ENCODE data around the gene TSPAN15. TPM values are rescaled to one million over a fixed set of nuclear protein-coding genes. Genes with fewer than 3 reads are reported as not detected.
"Not testable (repeated sequence)": the region's sequence is repeated elsewhere in the genome, so short reads cannot be mapped to it uniquely, and the experiment has no call there.

Gene TSPAN15
- total and polyA plus RNA-seq, 9 donors = 52.1 to 103 (median 72.2) TPM

DNA sequence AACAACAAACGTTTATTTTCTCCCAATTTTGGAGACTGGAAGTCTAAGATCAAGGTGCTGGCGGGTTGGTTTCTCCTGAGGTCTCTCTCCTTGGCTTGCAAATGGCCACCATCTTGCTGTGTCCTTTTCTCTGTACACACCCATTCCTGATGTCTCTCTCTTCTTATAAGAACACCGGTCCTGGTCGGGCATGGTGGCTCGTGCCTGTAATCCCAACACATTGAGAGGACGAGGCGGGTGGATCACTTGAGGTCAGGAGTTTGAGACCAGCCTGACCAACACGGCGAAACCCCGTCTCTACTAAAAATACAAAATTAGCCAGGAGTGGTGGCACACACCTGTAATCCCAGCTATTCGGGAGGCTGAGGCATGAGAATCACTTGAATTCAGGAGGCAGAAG lies 85.3 kb downstream of the TSPAN15 start:
- not testable (repeated sequence) for H3K9me3 ChIP-seq (replicated peaks; ENCODE audit: control insufficient read depth, low read depth, low read length); H3K27ac ChIP-seq (ENCODE audit: low read length); H3K4me1 ChIP-seq (ENCODE audit: control insufficient read depth, insufficient read depth, low read length); H3K4me3 ChIP-seq (ENCODE audit: low read length); H3K27me3 ChIP-seq (ENCODE audit: control insufficient read depth, insufficient read depth, low read length); DNase-seq; H3K36me3 ChIP-seq (ENCODE audit: control insufficient read depth, insufficient read depth, low read length)
- 91% methylated on average over 11 of the region's 11 CpGs for WGBS (ENCODE audit: insufficient coverage)

- WGBS (ENCODE audit: insufficient coverage) = 91% methylated on average over 6 of the region's 6 CpGs
- peaks cover 4% of the 10 kb centered on the region for H3K9me3 ChIP-seq (replicated peaks; ENCODE audit: control insufficient read depth, low read depth, low read length)
- no peak for DNase-seq
Observed at GRCh38 chr10:69537449-69537848, 86.2 kb downstream of the TSPAN15 start.

DNA sequence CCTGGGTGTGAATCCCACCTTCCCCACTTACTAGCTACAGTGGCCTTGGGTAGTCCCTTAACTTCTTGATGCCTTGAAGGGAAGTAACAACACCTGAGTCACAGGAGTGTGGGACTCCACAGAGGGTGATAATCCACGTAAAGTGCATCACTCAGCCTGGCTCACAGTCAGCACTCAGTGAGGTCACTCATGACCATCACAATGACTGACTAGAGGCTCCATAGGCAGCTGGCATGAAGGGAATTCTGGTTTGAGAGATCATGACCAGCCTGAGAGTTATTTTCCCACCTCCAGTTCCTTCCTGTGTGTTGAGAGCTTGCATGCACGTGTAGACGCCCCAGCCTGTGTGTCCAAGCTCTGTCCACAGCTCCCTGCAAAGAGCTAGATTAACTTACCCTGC lies 87.2 kb downstream of the TSPAN15 start:
- no peak overlapping the region for H3K27ac ChIP-seq (ENCODE audit: low read length)
- H3K27me3 ChIP-seq (ENCODE audit: control insufficient read depth, insufficient read depth, low read length) = no peaks in the 10 kb centered on the region
- no peak overlapping the region for H3K4me3 ChIP-seq (ENCODE audit: low read length)
- H3K9me3 ChIP-seq (replicated peaks; ENCODE audit: control insufficient read depth, low read depth, low read length) = peaks cover 4% of the 10 kb centered on the region
- no peaks in the 10 kb centered on the region for H3K4me1 ChIP-seq (ENCODE audit: control insufficient read depth, insufficient read depth, low read length)
- WGBS (ENCODE audit: insufficient coverage) = no CpG with 5 or more reads among the region's 3 CpGs
- H3K36me3 ChIP-seq (ENCODE audit: control insufficient read depth, insufficient read depth, low read length) = no peaks in the 10 kb centered on the region
- DNase-seq = no peak

More at GRCh38 chr10:69537449-69537848, 86.2 kb downstream of the TSPAN15 start:
- H3K4me1 ChIP-seq (ENCODE audit: control insufficient read depth, insufficient read depth, low read length) = no peaks in the 10 kb centered on the region
- H3K27me3 ChIP-seq (ENCODE audit: control insufficient read depth, insufficient read depth, low read length) = no peaks in the 10 kb centered on the region
- no peak overlapping the region for H3K27ac ChIP-seq (ENCODE audit: low read length)
- no peak overlapping the region for H3K4me3 ChIP-seq (ENCODE audit: low read length)
- no peaks in the 10 kb centered on the region for H3K36me3 ChIP-seq (ENCODE audit: control insufficient read depth, insufficient read depth, low read length)

- no peak for DNase-seq
- WGBS (ENCODE audit: insufficient coverage) = 85% methylated on average over 2 of the region's 2 CpGs
- Histone ChIP-seq H3K27ac (ENCODE audit: low read length) (no peak overlapping the region), H3K27me3 (ENCODE audit: control insufficient read depth, insufficient read depth, low read length) (no peaks in the 10 kb centered on the region), H3K9me3 (replicated peaks; ENCODE audit: control insufficient read depth, low read depth, low read length) (peaks cover 4% of the 10 kb centered on the region), H3K4me3 (ENCODE audit: low read length) (no peak overlapping the region), H3K4me1 (ENCODE audit: control insufficient read depth, insufficient read depth, low read length) (no peaks in the 10 kb centered on the region), H3K36me3 (ENCODE audit: control insufficient read depth, insufficient read depth, low read length) (no peaks in the 10 kb centered on the region)
Observed at GRCh38 chr10:69541463-69541862, 90.2 kb downstream of the TSPAN15 start.

- no peak overlapping the region for H3K27ac ChIP-seq (ENCODE audit: low read length)
- H3K27me3 ChIP-seq (ENCODE audit: control insufficient read depth, insufficient read depth, low read length) = peaks cover 2% of the 10 kb centered on the region
- no peak overlapping the region for H3K4me3 ChIP-seq (ENCODE audit: low read length)
- DNase-seq = no peak
- H3K4me1 ChIP-seq (ENCODE audit: control insufficient read depth, insufficient read depth, low read length) = no peaks in the 10 kb centered on the region
- H3K36me3 ChIP-seq (ENCODE audit: control insufficient read depth, insufficient read depth, low read length) = no peaks in the 10 kb centered on the region
- H3K9me3 ChIP-seq (replicated peaks; ENCODE audit: control insufficient read depth, low read depth, low read length) = peaks cover 9% of the 10 kb centered on the region
Observed at GRCh38 chr10:69549959-69550358, 98.7 kb downstream of the TSPAN15 start.

DNA sequence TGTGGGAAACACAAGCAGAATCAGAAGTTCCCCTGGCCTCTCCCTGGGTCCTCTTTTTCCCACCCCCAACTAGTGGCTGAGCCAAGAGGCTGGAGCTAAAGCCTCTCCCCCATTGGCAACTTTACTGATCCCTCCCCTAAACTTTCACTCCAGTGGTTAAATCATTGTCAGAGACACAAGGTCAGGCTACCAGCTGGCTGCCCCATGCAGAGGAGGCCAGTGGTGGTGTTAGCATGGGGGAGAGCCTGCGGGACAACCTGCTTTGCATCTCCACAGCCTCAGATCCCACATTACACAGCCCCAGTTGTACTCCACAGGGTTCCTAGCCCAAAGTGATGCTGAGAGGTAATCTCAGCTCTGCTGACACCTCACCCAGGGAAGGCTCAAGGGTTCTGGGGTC lies 101.0 kb downstream of the TSPAN15 start:
- Histone ChIP-seq H3K27ac (ENCODE audit: low read length) (no peak overlapping the region), H3K4me1 (ENCODE audit: control insufficient read depth, insufficient read depth, low read length) (no peaks in the 10 kb centered on the region), H3K27me3 (ENCODE audit: control insufficient read depth, insufficient read depth, low read length) (peaks cover 6% of the 10 kb centered on the region), H3K9me3 (replicated peaks; ENCODE audit: control insufficient read depth, low read depth, low read length) (peaks cover 9% of the 10 kb centered on the region), H3K4me3 (ENCODE audit: low read length) (no peak overlapping the region), H3K36me3 (ENCODE audit: control insufficient read depth, insufficient read depth, low read length) (no peaks in the 10 kb centered on the region)
- no peak for DNase-seq
- WGBS (ENCODE audit: insufficient coverage) = no CpG with 5 or more reads among the region's 1 CpG

- Histone ChIP-seq H3K4me3 (ENCODE audit: low read length) (no peak overlapping the region), H3K27ac (ENCODE audit: low read length) (no peak overlapping the region), H3K36me3 (ENCODE audit: control insufficient read depth, insufficient read depth, low read length) (no peaks in the 10 kb centered on the region), H3K4me1 (ENCODE audit: control insufficient read depth, insufficient read depth, low read length) (no peaks in the 10 kb centered on the region), H3K27me3 (ENCODE audit: control insufficient read depth, insufficient read depth, low read length) (peaks cover 7% of the 10 kb centered on the region), H3K9me3 (replicated peaks; ENCODE audit: control insufficient read depth, low read depth, low read length) (peaks cover 9% of the 10 kb centered on the region)
- WGBS (ENCODE audit: insufficient coverage) = 100% methylated on average over 3 of the region's 4 CpGs
- DNase-seq = no peak
Observed at GRCh38 chr10:69553328-69553727, 102.1 kb downstream of the TSPAN15 start.

DNA sequence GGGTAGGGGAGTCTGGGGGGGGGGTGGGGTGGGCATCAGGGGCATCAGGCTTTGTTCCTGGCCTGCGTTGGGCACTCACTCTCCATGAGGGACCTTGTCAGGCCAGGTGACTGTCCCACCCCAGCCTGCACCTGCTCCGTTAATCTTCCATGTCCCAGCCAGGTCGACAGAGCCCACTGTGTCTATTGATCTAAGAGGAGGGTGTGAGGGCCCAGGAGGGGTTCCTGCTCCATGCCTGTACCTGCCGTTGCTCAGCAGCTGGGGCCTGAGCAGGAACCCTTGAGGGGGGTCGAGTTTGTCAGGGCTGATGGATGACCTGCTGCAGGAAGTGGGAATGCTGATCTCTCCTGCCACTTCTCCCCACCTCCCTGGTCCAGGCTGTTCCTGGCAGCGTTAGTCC lies 103.3 kb downstream of the TSPAN15 start:
- WGBS (ENCODE audit: insufficient coverage) = 48% methylated on average over 2 of the region's 6 CpGs
- Histone ChIP-seq H3K27me3 (ENCODE audit: control insufficient read depth, insufficient read depth, low read length) (peaks cover 9% of the 10 kb centered on the region), H3K36me3 (ENCODE audit: control insufficient read depth, insufficient read depth, low read length) (no peaks in the 10 kb centered on the region), H3K4me3 (ENCODE audit: low read length) (no peak overlapping the region), H3K9me3 (replicated peaks; ENCODE audit: control insufficient read depth, low read depth, low read length) (peaks cover 5% of the 10 kb centered on the region), H3K27ac (ENCODE audit: low read length) (no peak overlapping the region), H3K4me1 (ENCODE audit: control insufficient read depth, insufficient read depth, low read length) (no peaks in the 10 kb centered on the region)
- DNase-seq = no peak

Other genes starting within 250 kb of the TSPAN15 start
- gene HKDC1, start 231.1 kb upstream of the TSPAN15 start, total RNA-seq = 0.04 TPM
- gene HKDC1, start 231.1 kb upstream of the TSPAN15 start, polyA plus RNA-seq (ENCODE audit: insufficient read depth in 1 of 8, insufficient read length in 8 of 8, low replicate concordance in 1 of 8) = 1 to 10 TPM in 2 of 8 donors, under 1 TPM in 6; 0.08 to 3.4 (median 0.16) TPM
- gene HK1, start 173.0 kb upstream of the TSPAN15 start, total RNA-seq = 19.7 TPM
- 10 to 100 TPM; 25.7 to 40.8 (median 31.1) TPM for gene HK1, start 173.0 kb upstream of the TSPAN15 start, polyA plus RNA-seq (ENCODE audit: insufficient read depth in 1 of 8, insufficient read length in 8 of 8, low replicate concordance in 1 of 8)
- gene TACR2, start 34.5 kb upstream of the TSPAN15 start, total RNA-seq = 0.13 TPM
- under 1 TPM; 0.16 to 0.54 (median 0.39) TPM for gene TACR2, start 34.5 kb upstream of the TSPAN15 start, polyA plus RNA-seq (ENCODE audit: insufficient read depth in 1 of 8, insufficient read length in 8 of 8, low replicate concordance in 1 of 8)
- not detected for gene NEUROG3, start 122.0 kb downstream of the TSPAN15 start, total RNA-seq
- not detected for gene NEUROG3, start 122.0 kb downstream of the TSPAN15 start, polyA plus RNA-seq (ENCODE audit: insufficient read depth in 1 of 8, insufficient read length in 8 of 8, low replicate concordance in 1 of 8)
- gene FAM241B, start 178.8 kb downstream of the TSPAN15 start, total RNA-seq = 0.18 TPM
- under 1 TPM; 0.13 to 0.66 (median 0.34) TPM for gene FAM241B, start 178.8 kb downstream of the TSPAN15 start, polyA plus RNA-seq (ENCODE audit: insufficient read depth in 1 of 8, insufficient read length in 8 of 8, low replicate concordance in 1 of 8)

All from muscle of leg (tissue), 11 donors.